ENCODE measurements around the gene UPP1.
"Not testable (repeated sequence)": the region's sequence is repeated elsewhere in the genome, so short reads cannot be mapped to it uniquely, and the experiment has no call there.

Gene UPP1

DNA sequence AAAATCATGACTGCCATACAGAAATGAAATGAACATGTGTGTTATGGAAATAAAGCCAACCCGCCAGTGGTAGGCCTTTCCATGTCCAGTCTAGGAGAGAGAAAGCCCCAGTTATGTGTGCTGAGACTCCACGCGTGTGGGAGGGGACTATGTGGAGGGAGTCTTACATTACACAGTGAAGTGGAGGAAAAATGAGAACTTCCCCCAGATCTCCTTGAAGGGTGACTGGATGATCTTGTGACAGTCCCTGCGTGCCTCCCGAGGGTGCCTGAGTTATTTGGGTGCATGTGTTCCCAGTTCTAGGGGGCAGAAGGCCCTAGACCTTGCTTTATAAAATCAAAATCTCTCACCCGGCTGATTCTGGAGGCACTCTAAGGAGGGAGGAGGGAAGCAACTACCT is 24.2 kb downstream of the UPP1 start:
- DNase-seq (ENCODE audit: low read depth), result no peak
- no peak overlapping the region for H3K4me3 ChIP-seq (ENCODE audit: control insufficient read depth, low read depth, low read length)
- TF ChIP-seq, protein P1, sequence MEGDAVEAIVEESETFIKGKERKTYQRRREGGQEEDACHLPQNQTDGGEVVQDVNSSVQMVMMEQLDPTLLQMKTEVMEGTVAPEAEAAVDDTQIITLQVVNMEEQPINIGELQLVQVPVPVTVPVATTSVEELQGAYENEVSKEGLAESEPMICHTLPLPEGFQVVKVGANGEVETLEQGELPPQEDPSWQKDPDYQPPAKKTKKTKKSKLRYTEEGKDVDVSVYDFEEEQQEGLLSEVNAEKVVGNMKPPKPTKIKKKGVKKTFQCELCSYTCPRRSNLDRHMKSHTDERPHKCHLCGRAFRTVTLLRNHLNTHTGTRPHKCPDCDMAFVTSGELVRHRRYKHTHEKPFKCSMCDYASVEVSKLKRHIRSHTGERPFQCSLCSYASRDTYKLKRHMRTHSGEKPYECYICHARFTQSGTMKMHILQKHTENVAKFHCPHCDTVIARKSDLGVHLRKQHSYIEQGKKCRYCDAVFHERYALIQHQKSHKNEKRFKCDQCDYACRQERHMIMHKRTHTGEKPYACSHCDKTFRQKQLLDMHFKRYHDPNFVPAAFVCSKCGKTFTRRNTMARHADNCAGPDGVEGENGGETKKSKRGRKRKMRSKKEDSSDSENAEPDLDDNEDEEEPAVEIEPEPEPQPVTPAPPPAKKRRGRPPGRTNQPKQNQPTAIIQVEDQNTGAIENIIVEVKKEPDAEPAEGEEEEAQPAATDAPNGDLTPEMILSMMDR (IDR thresholded peaks at IDR 0.05; ENCODE audit: control insufficient read depth, insufficient read depth, low read depth, low read length, missing control alignments), result no peak

DNA sequence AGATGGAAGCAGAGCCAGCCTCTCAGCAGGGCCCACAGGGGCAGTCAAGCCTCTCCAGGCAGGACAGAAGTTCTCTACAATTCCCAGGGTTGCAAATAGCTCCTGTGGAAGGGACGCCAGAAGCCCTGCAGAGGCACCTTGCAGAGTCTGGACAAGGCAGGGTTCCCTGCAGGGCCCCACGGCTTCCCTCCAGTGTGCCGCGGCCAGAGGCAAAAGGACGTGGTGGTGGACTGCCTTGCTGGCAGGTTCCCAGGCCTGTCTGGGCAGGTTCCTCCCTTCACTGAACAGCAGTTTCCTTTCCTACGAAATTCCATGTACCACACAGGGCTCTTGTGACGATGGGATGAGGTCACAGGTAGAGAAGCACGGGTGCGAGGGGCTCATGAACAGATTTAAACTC is 25.1 kb downstream of the UPP1 start:
- TF ChIP-seq, protein P1 (IDR thresholded peaks at IDR 0.05; ENCODE audit: control insufficient read depth, insufficient read depth, low read depth, low read length, missing control alignments), result no peak
- H3K4me3 ChIP-seq (ENCODE audit: control insufficient read depth, low read depth, low read length), result no peak overlapping the region
- no peak for DNase-seq (ENCODE audit: low read depth)

DNA sequence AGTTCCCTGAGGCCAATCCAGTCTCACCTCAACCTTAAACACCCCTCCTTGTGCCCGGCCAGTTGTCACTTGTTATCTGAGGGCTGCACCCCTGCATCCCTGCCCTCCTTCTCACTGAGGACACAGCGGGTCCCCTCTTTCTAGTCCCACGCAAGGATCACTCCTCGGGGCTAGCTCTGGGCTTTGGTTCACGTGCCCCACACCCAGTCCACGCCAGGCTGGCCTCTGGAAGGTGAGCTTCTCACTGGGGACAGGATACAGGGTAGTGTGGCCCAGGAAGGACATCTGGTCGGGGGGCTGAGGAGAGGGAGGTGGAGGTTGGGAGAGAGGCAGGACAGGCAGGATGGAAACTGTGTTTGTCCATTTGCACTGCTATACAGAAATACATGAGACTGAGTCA is 25.5 kb downstream of the UPP1 start:
- TF ChIP-seq, protein P1 (IDR thresholded peaks at IDR 0.05; ENCODE audit: control insufficient read depth, insufficient read depth, low read depth, low read length, missing control alignments), result no peak
- DNase-seq (ENCODE audit: low read depth), result no peak

DNA sequence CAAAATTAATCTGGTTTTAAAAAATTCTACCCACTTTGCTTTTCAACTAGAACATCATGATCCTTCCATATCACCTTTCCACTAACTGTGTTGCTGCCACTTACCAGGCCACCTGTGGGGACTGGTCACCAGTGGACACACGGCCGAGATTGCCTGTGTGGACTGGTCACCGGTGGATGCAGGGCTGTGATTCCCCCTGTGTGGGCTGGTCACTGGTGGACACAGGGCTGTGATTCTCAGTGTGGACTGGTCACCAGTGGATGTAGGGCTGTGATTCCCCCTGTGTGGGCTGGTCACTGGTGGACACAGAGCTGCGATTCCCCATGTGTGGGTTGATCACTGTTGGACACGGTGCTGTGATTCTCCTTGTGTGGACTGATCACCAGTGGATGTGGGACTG is 27.0 kb downstream of the UPP1 start:
- H3K4me3 ChIP-seq (ENCODE audit: control insufficient read depth, low read depth, low read length), result no peak overlapping the region
- TF ChIP-seq, protein P1 (IDR thresholded peaks at IDR 0.05; ENCODE audit: control insufficient read depth, insufficient read depth, low read depth, low read length, missing control alignments), result no peak
- no peak for DNase-seq (ENCODE audit: low read depth)

More for the DNA sequence above, 25.5 kb downstream of the UPP1 start:
- no peak overlapping the region for H3K4me3 ChIP-seq (ENCODE audit: control insufficient read depth, low read depth, low read length)

DNA sequence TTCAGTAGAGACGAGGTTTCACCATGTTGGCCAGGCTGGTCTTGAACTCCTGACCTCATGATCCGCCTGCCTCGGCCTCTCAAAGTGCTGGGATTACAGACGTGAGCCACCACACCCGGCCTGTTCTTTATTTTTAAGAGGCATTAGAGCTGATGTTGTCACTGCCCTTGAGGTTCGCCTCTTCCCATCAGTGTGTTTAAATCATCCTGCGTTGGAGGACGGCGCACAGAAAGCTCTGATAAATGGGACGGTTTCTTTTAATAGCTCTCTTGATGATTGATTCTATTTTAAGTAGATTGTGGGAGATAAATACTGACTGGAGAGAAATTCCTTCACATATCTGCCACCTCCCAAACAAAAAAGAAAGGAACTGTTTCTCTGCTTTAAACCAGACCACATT is 29.0 kb downstream of the UPP1 start:
- no peak for DNase-seq (ENCODE audit: low read depth)
- TF ChIP-seq, protein P1 (IDR thresholded peaks at IDR 0.05; ENCODE audit: control insufficient read depth, insufficient read depth, low read depth, low read length, missing control alignments), result no peak
- no peak overlapping the region for H3K4me3 ChIP-seq (ENCODE audit: control insufficient read depth, low read depth, low read length)

- not testable (repeated sequence) for DNase-seq (ENCODE audit: low read depth); H3K4me3 ChIP-seq (ENCODE audit: control insufficient read depth, low read depth, low read length)
These were observed 31.5 kb downstream of the UPP1 start for GRCh38 chr7:48120536-48120935.

DNA sequence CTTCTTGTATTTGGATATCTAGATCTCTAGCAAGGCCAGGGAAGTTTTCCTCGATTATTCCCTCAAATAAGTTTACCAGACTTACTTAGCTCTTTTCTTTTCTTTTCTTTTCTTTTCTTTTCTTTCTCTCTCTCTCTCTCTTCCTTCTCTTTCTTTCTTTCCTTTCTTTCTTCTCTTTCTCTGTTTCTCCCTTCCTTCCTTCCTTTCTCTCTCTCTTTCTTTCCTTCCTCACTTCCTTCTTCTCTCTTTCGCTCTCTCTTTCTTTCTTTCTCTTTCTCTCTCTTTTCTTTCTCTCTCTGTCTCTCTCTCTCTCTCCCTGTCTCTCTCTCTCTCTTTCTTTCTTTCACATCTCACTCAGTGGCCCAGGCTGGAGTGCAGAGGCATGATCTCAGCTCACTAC is 37.0 kb downstream of the UPP1 start:
- DNase-seq (ENCODE audit: low read depth), result no peak
- TF ChIP-seq, protein P1 (IDR thresholded peaks at IDR 0.05; ENCODE audit: control insufficient read depth, insufficient read depth, low read depth, low read length, missing control alignments), result no peak
- no peak overlapping the region for H3K4me3 ChIP-seq (ENCODE audit: control insufficient read depth, low read depth, low read length)
